Renal cortex interstitium (tissue), 11 donors: ENCODE data around the gene SMIM24. TPM values are rescaled to one million over a fixed set of nuclear protein-coding genes. Genes with fewer than 3 reads are reported as not detected.
"Not testable (repeated sequence)": the region's sequence is repeated elsewhere in the genome, so short reads cannot be mapped to it uniquely, and the experiment has no call there.

Source experiments
- DNase-seq, 11 donors: peaks; one replicate each; pipeline ENCODE4 v3.0.0-alpha.2; 2013; ENCODE audit warnings: low read depth in 9 of 11, low spot score in 4 of 11; ENCODE audit errors: extremely low read depth in 1 of 11
- polyA plus RNA-seq, 3 donors: library from polyadenylated mRNA; unstranded; fragments of 120-200 nt; gene quantifications; one replicate each; pipeline ENCODE4 v1.2.1, GENCODE V29; 2013; ENCODE audit not compliant: insufficient read length in 3 of 3

The SMIM24 gene
- polyA plus RNA-seq, 3 donors = 440 to 614 (median 522) TPM

DNA sequence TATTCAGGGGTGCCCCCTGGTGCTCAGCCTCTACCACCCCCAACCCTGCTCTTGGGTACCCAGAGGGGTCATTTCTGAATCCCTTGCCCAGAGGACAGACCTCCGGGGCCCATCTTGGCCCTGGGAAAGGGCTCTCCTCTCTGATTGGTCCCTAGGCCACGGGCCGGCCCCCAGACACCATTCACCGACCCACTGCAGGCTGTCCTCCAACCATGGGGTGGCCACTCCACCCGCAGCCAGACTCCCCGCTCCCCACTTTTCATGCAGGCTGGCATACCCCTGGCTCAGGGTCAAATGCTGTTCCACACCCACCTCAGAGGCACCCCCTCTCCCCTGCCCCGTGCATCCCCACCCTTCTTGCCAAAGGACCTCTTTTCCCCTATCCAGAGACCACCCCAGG, 14.8 kb downstream of the SMIM24 start:
- no peak for DNase-seq

DNA sequence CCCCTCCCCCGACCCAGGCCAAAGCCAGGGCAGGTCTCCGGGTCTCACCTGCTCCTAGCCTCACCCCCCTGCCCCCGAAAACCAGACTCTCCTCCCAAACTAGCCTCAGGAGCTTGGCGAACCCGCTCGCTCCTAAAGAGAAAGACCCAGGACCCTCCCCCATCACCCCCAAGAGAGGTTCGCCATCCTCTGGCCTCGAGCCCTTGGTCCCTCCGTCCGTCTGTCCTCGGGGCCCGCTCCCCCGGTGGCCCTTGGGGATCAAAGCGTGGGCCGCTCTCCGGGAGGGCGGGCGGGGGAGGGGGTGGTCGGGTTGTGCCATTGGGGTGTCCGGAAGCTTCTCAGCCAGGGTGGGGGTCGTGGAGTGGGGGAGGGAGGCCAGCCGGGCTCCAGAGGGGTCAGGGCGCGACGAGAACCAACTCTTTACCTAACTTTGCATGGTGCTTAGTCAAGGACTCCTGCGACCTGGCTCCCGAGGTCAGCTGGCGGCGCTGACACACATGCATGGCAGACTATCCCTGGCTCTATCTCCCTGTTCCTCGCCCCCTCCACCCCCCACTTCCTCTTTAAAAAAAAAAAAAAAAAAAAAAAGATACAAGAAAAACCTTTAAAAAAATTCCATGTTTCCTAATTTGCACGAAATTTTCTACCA, 15.6 kb downstream of the SMIM24 start:
- no peak for DNase-seq

DNA sequence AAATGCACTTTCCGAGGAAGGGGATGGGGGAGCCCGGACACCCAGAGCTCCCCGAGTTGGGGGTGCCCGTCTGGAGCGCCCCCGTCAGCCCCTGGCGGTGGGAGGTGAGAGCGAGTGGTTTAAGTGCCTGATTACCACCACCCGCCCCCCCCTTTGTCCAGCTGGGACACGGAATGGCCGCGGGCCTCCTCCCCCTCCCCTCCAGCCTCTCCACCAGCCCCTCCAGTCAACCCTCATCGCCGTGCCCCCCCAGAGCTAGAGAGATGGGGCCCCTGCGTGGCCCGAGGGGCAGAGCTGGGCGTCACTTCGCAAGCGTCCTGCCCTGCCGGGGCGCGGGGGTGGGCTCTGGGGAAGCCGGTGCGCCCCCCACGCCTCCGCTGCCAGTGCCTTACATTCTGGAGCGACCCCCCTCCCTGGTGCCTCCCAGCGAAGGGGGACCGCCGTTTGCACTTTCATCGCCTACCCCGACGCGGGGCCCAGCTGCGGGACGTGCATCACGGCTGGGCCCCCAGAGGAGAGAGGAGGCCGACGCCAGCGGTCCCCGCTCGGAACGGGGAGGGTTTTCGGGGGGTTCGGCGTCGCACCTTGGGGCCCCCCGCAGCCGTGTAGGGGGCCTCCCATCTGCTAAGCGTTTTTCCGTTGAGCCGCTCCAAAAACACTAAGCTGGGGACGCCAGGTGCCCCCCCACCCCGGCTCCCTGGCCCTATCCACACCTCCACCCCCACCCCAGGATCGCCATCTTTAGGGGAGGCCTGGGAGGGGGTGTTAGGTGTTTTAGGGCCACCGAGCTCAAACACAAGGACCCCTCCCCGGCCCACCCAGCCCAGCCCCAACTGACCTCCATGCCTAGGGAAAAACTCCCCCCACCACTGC, 16.4 kb downstream of the SMIM24 start:
- no peak for DNase-seq

DNA sequence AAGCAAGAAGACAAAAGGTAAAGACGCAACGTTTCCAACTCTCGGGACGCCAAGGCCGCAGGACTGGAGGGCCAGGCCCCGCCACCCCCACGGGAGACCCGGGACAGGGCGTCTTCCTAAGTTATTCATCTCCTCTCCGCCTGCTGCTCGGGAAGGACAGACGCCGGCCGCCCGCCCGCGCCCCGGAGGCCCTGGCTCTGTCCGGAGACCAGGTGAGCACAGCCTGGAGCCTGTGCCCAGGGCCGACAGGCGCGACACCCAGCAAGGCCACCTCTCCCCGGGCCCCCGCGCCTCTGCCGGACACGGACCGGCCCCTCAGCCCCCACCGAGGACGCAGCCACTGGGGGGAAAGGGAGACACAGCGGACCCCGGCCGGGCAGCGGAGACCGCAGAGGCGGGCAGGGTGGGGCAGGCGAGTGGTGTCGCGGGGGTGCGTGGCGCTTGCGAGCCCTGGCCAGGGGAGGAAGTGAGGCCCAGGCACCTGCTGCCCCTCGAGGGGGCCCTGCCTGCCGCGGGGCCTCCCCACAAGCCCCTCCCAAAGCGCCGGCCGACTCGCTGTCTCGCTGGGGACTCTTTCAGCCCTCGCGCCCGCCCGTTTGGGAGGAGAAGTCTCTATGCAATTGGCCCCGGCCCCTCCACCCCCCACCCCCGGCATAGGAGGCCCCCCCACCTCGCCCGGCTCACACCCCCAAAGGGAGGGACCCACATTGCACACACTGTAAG, 17.2 kb downstream of the SMIM24 start:
- DNase-seq = no peak

DNA sequence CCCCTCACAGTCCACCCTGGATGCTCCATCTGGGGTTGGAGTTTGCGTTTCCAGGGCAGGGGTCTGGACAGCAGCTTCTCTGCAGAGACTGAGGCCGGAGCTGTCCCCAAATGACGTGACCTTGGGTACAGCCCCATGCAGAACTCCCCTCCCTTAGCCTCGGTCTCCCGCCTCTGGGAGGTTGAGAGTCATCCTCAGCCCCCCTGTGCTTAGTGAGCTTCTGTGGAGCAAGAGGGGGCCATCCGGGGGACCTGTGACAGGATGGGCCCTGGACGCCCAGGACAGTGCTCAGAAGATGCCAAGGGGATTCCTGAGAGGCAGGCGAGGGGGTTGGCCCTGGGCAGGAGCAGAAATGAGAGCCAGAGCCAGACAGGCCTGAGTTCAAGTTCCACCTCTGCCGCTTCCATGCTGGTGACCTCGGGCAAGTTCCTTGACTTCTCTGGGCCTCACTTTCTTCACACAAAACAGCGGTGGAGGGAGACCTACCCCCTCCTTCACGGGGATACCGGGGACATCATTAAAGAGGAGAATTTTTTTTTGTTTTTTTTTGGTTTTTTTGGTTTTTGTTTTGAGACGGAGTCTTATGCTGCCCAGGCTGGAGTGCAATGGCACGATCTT, 20.3 kb downstream of the SMIM24 start:
- DNase-seq = no peak

DNA sequence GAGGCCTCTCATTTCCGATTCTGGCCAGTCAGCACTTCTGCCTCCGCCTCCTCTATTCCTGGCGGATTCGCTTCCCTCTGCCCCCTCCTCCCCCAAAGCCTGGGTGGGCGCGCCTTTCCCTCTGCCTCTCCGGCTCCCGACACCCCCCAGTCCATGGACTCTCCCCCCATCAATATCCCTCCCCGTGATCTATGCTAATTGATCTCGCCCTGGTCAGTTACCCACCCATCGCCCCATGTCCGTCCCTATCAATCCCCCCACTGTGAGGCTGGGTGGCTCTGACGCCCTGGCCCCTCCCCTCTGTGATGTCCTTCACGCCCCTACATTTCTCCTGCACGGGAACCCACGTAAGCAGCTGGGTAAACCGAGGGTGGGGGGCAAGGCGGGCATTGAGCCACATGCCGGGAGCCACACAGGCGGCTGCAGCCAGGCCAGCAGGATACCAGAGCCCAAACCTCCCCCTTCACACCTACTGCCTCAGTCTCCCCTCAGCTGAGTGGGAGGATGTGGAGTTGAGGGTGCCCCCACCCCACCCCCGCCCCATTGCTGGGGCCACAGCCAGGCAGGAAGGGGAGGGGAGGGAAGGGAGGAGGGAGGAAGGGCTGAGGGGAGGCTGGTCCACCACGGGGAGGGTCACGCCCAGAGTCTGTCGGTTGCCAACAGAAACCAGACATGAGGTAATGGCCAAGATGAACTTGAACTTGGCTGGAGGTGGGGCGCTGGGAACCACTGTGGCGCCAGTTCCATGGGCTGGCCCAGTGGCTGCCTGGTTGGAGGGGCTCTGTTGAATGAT, 21.0 kb downstream of the SMIM24 start:
- DNase-seq = peak in 10 of 11 donors; percentile 70 to 89 (median 79)

DNA sequence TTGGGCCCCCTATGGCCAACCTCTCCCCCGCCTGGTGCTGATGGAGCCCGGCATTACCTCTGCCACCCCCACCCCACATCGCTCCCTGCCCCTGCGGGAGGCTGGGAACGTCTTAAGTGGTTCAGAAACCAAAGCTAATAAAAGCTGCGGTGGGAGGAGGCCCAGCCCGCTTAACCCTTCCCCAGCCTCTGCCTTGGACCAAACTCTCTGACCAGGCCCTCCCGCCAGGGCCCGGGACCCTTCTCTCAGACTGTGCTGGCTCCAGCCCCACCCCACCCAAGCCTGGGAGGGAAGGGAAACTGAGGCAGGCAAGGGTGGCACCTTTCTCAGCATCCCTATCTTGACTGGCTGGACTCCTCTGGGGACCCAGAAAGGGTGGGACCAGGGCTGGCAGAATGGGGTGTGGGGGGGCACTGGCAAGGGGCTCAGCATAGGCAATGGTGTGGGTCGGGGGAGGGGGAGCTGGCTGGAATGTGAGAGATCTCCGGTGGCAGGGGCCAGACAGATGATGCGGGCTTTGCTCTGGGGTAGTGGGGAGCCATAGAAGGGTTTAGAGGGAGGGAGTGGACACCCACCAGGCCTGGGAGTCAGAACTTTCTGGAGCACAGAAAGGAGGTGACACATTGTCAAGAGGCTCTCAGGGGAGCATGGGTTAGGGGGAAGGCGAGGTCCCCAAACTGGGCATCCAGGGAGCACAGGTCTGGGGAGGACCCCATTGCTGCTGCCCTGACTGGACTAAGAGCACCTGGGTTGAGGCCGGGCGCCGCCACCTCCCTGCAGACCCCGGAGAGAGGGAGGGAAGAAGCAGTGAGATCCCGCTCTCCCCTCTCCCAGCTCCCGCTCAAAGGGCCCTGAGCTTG, 21.9 kb downstream of the SMIM24 start:
- DNase-seq = no peak

DNA sequence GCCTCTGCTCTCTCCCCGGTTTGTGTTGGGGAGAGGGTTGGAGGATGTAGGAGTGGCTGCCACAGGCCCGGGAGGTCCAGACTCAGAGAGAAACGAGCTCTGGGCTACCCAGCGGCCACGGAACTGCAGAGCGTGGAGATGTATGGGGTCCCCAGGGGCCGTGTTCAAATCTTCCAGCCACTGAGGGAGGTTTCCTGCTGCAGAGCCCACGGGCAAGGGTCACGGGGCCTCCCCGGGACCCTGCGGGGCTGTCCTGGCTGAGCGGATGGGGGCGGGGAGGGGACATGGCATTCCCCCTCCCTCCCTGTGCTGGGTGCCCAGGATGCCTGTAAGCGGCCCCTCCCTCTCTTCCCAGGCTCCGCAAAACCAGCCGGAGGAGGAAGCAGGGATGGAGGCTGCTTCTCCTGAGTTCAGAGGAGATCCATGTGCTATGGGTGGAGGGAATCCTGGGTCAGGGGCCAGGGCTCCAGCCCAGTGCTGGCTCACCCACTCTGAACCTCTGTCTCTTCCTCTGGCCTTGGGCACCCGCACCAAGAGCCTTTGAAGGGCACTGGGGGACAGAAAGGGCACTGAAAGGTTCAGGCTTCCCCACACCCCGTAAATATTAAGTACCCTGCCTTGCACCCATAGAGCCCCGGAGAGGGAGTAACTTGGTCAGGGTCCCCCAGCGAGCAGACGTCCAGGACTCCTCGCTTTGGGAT, 22.6 kb downstream of the SMIM24 start:
- no peak for DNase-seq

DNA sequence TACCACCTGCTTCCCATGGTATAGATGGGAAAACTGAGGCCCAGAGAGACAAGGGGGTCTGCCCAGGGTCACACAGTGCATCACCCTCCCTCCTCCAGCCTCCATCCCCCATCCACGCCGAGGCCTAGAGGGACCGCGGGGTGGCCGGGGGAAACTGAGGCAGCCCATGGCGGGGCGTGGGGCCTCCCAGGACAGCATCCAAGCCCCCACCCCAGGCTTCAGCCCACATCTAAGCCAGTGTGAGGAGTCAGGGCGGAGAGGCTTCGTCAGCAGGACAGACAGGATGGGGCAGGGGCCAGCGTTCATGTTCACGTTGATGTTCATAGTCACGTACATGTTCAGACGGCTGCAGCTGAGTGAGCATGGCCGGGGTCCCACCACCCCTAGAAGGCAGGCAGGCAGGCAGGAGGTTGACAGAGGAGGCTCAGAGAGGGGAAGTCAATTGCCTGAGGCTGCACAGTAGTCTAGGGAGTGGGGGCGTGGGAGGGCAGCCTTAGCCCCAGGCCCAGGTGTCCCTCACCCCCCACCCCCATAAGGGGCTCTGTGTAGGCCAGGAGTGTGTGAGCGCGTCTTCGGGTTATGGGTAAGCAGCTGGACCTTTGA, 23.3 kb downstream of the SMIM24 start:
- no peak for DNase-seq

DNA sequence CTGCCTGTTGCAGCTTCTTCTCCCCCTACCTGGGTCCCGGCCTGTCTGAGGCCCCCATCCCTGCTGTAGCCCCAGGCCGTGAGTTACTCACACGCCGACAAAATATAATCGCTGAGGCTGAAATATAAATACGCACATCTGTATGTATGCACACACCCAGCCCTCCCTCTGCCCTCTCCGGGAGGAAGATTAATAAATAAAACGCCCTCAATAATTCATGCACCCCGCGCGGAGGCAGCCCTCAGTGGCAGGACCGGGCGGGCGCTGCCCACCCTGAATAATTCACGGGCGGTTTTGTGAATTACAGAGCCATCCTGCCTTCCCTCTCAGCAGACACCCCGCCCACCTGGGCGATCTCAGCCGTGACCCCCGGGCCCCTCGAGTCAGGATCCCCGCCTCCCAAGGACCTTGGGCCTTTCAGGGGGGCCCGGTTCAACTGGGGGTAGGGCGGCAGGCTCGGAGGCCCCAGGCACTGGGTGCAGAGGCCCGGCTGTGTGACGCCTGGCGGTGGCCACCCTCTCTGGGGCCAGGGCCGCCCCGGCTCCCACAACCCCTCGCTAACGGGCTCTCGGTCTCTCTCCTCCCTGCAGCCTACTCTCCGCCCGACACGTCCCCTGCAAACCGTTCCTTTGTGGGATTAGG, 24.2 kb downstream of the SMIM24 start:
- DNase-seq = no peak

DNA sequence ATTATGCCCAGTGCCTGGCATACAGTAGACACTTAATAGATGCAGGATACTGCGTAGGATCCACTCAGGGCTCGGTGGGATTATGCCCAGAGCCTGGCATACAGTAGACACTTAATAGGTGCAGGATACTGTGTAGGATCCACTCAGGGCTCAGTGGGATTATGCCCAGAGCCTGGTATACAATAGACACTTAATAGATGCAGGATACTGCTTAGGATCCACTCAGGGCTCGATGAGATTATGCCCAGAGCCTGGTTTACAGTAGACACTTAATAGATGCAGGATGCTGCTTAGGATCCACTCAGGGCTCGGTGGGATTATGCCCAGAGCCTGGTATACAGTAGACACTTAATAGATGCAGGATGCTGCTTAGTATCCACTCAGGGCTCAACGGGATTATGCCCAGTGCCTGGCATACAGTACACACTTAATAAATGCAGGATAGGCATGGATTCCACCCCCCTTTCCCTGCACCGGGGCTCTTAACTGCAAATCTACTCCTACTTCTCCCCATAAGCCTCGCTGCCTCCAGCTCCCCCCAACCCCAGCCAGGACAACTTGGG, 24.9 kb downstream of the SMIM24 start:
- DNase-seq = no peak

DNA sequence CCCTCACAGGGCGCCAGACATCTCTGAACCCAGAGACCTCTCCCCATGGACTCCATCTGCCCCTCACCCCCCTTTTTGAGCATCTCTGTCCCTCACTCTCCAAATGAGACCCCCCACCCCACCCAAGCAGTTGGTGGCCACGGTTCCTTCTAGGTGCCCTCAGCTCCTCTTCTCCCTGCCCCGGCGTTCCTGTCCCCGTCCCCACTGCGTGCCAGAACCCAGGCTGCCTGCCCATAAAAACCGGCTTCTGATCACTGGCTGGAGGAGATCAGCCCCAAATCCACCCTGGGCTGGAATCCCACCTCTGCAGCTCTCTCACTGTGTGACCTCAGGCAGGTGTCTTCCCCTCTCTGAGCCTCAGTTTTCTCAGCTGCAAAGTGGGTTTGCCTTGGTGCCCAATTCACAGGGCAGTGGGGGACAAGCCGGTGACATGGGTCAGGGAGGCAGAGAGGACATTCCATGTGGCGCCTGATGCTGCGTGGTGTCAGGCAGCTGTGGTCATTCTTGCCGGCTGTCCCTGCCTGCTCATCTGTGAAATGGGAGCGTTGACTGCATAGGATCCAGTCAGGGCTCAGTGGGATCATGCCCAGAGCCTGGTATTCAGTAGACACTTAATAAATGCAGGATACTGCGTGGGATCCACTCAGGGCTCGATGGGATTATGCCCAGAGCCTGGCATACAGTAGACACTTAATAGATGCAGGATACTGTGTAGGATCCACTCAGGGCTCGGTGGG, 25.5 kb downstream of the SMIM24 start:
- no peak for DNase-seq

DNA sequence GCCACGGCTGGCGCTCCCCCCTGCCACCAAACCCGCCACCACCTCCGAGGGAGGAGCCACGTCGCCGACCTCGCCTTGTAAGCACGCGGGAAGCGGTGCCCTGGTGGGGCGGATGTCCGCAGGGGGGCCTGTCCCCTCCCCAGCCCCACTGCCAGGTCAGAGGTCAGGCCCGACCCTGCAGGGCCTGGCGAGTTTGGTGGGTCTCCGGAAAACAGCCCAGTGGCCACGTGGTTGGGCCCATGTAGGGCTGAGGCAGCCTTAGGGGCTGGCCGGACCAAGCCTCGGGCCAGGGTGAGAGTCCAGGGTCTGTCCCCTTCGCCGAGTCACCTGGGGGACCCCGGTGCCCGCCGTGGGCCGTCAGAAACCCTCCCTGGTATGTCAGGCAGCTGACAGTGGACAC, 26.5 kb downstream of the SMIM24 start:
- no peak for DNase-seq

DNA sequence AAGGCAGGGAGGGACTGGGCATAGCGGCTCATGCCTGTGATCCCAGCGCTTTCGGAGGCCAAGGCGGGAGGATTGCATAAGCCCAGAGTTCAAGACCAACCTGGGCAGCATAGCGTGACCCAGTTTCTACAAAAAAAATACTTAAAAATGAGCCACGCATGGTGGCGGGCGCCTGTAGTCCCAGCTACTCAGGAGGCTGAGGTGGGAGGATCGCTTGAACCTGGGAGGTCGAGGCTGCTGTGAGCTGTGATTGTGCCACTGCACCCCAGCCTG, 27.4 kb downstream of the SMIM24 start:
- not testable (repeated sequence) for DNase-seq

DNA sequence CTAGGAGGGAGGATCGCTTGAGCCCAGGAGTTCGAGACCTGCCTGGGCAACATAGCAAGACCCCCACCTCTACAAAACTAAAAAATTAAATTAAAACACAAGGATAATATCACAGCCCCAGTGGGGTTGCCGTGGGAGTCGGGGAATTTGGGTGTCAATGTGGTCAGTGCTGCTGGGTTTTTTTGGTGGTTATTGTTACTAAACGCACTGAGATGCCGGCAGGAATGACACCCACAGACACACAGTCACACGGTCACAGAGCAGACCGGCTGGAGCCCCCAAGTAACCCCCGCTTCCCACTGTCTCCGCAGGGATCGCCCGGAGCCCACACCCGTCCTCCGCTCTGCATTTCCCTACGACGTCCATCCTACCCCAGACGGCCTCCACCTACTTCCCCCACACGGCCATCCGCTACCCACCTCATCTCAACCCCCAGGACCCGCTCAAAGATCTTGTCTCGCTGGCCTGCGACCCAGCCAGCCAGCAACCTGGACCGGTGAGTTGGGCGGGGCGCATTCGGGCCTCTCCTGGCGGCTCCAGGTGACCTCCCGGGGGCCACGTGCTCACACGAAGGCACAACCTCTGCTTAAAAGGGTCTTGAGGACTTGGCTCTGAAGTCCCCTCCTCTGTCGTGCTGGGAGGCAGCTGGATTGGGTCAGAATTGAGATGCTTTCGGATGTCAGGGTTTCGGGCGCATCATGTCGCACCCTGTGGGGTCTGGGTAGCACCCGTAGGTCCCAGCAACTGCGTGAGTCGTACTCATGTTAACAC, 28.0 kb downstream of the SMIM24 start:
- no peak for DNase-seq
